BJ (cell line): ENCODE data around the gene CLEC1B. TPM values are rescaled to one million over a fixed set of nuclear protein-coding genes. Genes with fewer than 3 reads are reported as not detected.

Source experiments
- CTCF ChIA-PET: fragments of 350-600 bp; formaldehyde crosslinking; extraction: SDS; loops from one replicate; lab custom pipeline; 2021; ENCODE audit warnings: antibody characterized with exemption, inconsistent platforms; lab: Yijun Ruan, JAX
- POLR2A ChIA-PET: fragments of 300-600 bp; sonication (Branson Sonifier 250); formaldehyde crosslinking; extraction: SDS; loops from one replicate; lab custom pipeline; 2021; ENCODE audit warnings: antibody characterized with exemption; lab: Charles Lee
- DNase-seq: peaks from one replicate; pipeline ENCODE4 v3.0.0-alpha.2; 2011; ENCODE audit warnings: low read depth
- H3K27me3 ChIP-seq: 2 replicates; pipeline ENCODE4 v1.6.0; 2011; ENCODE audit warnings: low read length; ENCODE audit not compliant: control insufficient read depth, insufficient read depth
- H3K36me3 ChIP-seq: 2 replicates; pipeline ENCODE4 v1.5.1; 2011; ENCODE audit warnings: low read length; ENCODE audit not compliant: control insufficient read depth, insufficient read depth
- H3K4me3 ChIP-seq: 2 replicates; pipeline ENCODE4 v1.5.1; 2011; ENCODE audit warnings: low read depth, mild to moderate bottlenecking, control low read depth, low read length
- CTCF ChIP-seq: IDR thresholded peaks from 2 replicates; pipeline ENCODE4 v1.5.1; 2011; ENCODE audit warnings: low read depth, mild to moderate bottlenecking, control low read depth, inconsistent platforms, low read length, moderate library complexity; ENCODE audit not compliant: insufficient read depth
- polyA plus RNA-seq: library from polyadenylated mRNA; depleted of rRNA; stranded (reverse); fragments of >200 nt; gene quantifications from 2 replicates; pipeline ENCODE4 v1.2.3, GENCODE V29; 2011

CLEC1B gene
- polyA plus RNA-seq, 1 experiment = not detected

- ChIA-PET POLR2A (no interaction called here), CTCF (no interaction called here)
- DNase-seq = no peak
- TF ChIP-seq CTCF = no peak
- H3K4me3 ChIP-seq = no peak overlapping the region
- no peaks in the 10 kb centered on the region for H3K36me3 ChIP-seq
- H3K27me3 ChIP-seq = no peaks in the 10 kb centered on the region; the same call in 1 of the 2 replicates
These were observed 47.8 kb downstream of the CLEC1B start for GRCh38 chr12:9951026-9951675.

GRCh38 chr12:9948606-9949296 lies 50.2 kb downstream of the CLEC1B start:
- no peak for DNase-seq
- TF ChIP-seq CTCF = no peak
- CTCF ChIA-PET = no interaction called here

GRCh38 chr12:9947674-9948073 lies 51.2 kb downstream of the CLEC1B start:
- POLR2A ChIA-PET = no interaction called here
- no peak for TF ChIP-seq CTCF
- Histone ChIP-seq H3K27me3 (peaks cover 7% of the 10 kb centered on the region), H3K4me3 (no peak overlapping the region), H3K36me3 (no peaks in the 10 kb centered on the region)
- DNase-seq = no peak
- CTCF ChIA-PET = interaction anchor here (0.6 kb wide), 1 partner anchor 23 kb away, joined by 3 read pairs; no protein-coding TSS in a partner anchor

More at GRCh38 chr12:9948606-9949296, 50.2 kb downstream of the CLEC1B start:
- Histone ChIP-seq H3K4me3 (no peak overlapping the region), H3K36me3 (no peaks in the 10 kb centered on the region), H3K27me3 (peaks cover 1% of the 10 kb centered on the region; the same call in 1 of the 2 replicates)
- POLR2A ChIA-PET = no interaction called here

GRCh38 chr12:9944391-9944790 lies 54.5 kb downstream of the CLEC1B start:
- TF ChIP-seq CTCF = no peak
- CTCF ChIA-PET = interaction anchor here (1.0 kb wide), 1 partner anchor 66 kb away, joined by 3 read pairs; the partner anchor contains the start of gene CLEC12B
- no peak overlapping the region for H3K4me3 ChIP-seq
- DNase-seq = no peak
- H3K27me3 ChIP-seq = peaks cover 7% of the 10 kb centered on the region
- POLR2A ChIA-PET = no interaction called here
- no peaks in the 10 kb centered on the region for H3K36me3 ChIP-seq

- no peak for TF ChIP-seq CTCF
- ChIA-PET CTCF (interaction anchor here (1.0 kb wide), 1 partner anchor 67 kb away, joined by 3 read pairs; the partner anchor contains the start of gene CLEC12B), POLR2A (no interaction called here)
- Histone ChIP-seq H3K36me3 (no peaks in the 10 kb centered on the region), H3K4me3 (no peak overlapping the region), H3K27me3 (peaks cover 7% of the 10 kb centered on the region)
- DNase-seq = no peak
These were observed 55.7 kb downstream of the CLEC1B start for GRCh38 chr12:9943240-9943639.
